Islet of Langerhans (tissue), 1 donor: ENCODE results near the gene TRANK1.
"Not testable (repeated sequence)": the region's sequence is repeated elsewhere in the genome, so short reads cannot be mapped to it uniquely, and the experiment has no call there.

Experiments
- FAIRE-seq: peaks from one replicate; lab custom pipeline; 2011; peaks lifted over from hg19 to GRCh38; lab: Jason Lieb, UNC

Gene TRANK1

GRCh38 chr3:36919439-36920160, 25.3 kb downstream of the TRANK1 start:
- FAIRE-seq, result no peak

- FAIRE-seq, result no peak
These were observed 26.8 kb downstream of the TRANK1 start for GRCh38 chr3:36918050-36918449.

GRCh38 chr3:36911990-36912804, 32.7 kb downstream of the TRANK1 start:
- no peak for FAIRE-seq

- no peak for FAIRE-seq
These were observed 35.2 kb downstream of the TRANK1 start for GRCh38 chr3:36909666-36910065.

GRCh38 chr3:36909181-36909580, 35.7 kb downstream of the TRANK1 start:
- FAIRE-seq, result no peak

GRCh38 chr3:36908647-36909180, 36.1 kb downstream of the TRANK1 start:
- no peak for FAIRE-seq

GRCh38 chr3:36907911-36908646, 36.8 kb downstream of the TRANK1 start:
- no peak for FAIRE-seq

GRCh38 chr3:36906504-36907149, 38.2 kb downstream of the TRANK1 start:
- FAIRE-seq, result no peak

- FAIRE-seq, result no peak
These were observed 39.3 kb downstream of the TRANK1 start for GRCh38 chr3:36905545-36905944.

GRCh38 chr3:36904641-36905040, 40.2 kb downstream of the TRANK1 start:
- FAIRE-seq, result no peak

- FAIRE-seq, result not testable (repeated sequence)
These were observed 40.8 kb downstream of the TRANK1 start for GRCh38 chr3:36904065-36904464.

GRCh38 chr3:36903119-36903882, 41.6 kb downstream of the TRANK1 start:
- FAIRE-seq, result no peak

GRCh38 chr3:36901588-36901987, 43.3 kb downstream of the TRANK1 start:
- FAIRE-seq, result no peak

GRCh38 chr3:36900474-36901443, 44.1 kb downstream of the TRANK1 start:
- no peak for FAIRE-seq

GRCh38 chr3:36895496-36896409, 49.1 kb downstream of the TRANK1 start:
- FAIRE-seq, result no peak

- no peak for FAIRE-seq
These were observed 49.9 kb downstream of the TRANK1 start for GRCh38 chr3:36894914-36895313.

GRCh38 chr3:36893826-36894225, 51.0 kb downstream of the TRANK1 start:
- FAIRE-seq, result no peak

GRCh38 chr3:36893137-36893557, 51.7 kb downstream of the TRANK1 start:
- no peak for FAIRE-seq
